Activated CD8-positive, alpha-beta memory T cell treated with anti-CD3 and anti-CD28 coated beads, Interleukin-2, amount 50 U/mL, for 4 hours (primary cell): ENCODE results near the gene SLC5A11.
A peak's percentile ranks its signal among the peaks of the same experiment; 100 is the strongest.

Experiments
- DNase-seq: peaks from one replicate; pipeline ENCODE4 v3.0.0-alpha.2; 2020

The SLC5A11 gene

DNA sequence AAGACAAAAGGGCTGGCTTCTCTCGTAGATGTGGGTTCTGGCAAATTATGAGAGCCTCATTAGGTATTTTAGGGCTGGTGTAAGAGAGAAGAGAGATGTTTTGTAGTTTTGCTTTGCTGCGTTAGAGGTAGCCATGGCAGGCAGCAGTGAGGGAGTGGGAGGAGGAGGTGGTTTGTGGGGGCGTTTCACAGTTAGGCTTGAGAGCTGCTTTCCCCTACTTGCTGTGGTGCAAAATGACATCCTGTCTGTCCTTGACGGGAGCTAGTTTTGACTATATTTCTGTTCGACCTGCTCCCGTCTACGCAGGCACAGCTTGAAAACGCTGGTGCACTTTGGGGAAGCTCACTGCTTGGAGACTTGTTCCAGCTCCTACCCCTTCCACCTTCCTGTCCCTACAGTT lies 75.5 kb downstream of the SLC5A11 start:
- peak; percentile 17 for DNase-seq

DNA sequence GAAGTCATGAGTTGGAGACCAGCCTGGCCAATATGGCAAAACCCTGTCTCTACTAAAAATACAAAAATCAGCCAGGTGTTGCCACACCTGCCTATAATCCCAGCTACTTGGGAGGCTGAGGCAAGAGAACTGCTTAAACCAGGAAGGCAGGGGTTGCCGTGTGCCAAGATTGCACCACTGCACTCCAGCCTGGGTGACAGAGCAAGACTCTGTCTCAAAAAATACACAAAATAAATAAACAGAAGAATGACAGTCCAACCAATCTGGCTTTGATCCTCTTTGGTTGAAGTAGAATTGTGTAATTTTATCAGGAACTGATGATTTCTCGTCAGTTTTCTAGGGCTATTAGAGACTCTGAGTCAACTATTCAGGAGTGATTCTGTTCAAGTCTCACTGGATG lies 79.4 kb downstream of the SLC5A11 start:
- no peak for DNase-seq

DNA sequence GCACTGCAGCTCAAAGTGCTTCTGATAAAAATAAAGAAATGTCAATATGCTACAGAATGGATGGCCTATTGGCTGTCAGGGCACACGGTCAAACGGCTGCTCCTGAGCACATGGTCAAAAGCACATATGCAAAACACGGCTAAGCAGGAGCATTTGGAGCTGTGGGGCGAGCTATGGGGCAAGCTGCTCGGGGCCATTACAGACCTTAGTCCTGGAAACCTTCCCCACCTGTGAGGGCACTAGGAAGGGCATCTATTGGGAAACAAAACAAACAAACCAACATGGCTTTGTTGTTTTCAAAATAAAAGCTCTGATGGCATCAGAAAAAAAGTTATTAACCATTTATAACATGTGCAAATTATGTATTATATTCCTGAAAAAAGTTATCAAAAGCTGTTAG lies 83.6 kb downstream of the SLC5A11 start:
- DNase-seq = no peak

DNA sequence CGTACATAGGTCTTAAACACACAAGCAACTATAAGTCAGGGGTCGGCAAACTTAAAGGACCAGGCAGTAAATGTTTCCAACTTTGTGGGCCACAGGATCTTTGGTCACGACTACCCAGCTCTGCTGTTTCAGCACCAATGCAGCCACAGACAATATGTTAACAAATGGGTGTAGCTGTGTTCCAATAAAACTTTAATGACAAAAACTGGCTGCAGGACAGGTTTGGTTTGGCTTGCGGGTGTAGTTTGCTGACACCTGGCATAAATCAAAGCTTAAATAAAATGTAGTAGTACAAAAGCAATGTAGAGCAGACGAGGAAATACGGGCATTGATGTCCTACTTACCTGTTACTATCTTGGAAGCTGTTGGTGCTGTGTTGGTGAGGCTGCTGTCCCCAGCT lies 84.7 kb downstream of the SLC5A11 start:
- no peak for DNase-seq

DNA sequence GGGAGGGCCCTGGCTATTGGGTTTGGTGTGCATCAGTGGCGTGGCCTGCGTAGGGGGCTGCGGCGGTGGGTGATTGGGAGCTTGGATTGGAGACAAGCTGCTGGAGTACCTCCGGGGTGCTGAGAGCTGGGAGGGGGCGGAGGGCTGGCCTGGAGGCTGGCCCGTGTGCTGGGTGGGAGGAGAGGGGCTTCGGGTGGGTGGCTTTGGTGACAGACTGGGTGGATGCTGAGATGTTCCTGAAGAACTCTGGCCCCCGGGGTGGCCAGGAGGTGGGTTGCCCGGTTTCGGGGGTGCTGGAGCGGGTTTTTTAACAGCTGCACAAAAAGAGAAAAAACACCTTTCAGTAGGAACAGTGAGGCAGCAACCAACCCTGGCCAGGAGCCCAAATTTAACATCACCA lies 85.3 kb downstream of the SLC5A11 start:
- no peak for DNase-seq

DNA sequence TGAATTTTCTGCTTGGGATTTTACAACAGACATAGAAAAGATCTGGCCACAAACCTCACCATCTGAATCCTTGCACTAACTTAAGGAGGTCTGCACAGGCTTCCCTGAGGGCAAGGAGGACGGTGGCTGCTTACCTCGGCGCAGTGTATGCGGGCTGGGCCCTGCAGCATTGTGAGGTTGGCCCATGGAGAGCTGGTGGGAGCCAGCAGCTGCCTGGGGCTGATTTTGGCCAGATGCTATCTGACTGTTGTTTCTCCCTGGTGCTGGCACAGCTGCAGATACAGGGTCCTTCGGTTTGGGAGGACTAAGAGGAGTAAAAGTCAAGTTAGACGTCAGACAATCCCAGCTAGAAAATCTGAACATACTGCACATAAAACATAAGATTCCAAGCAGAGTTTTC lies 89.6 kb downstream of the SLC5A11 start:
- no peak for DNase-seq

DNA sequence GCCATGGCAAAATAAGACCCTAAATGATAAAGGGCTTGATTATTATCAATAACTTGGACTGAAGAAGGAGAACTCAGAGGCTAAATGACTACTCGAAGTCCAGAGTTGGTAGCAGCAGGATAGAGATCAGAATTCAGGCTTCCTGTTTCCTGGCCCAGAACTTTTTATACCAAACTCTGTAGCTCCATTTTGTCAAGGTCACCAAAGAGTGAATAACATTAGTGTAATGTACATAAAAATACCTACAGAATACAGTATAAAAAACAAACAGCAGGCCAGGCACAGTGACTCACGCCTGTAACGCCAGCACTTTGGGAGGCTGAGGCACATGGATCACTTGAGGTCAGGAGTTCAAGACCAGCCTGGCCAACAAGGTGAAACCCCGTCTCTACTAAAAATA lies 90.4 kb downstream of the SLC5A11 start:
- DNase-seq = no peak

DNA sequence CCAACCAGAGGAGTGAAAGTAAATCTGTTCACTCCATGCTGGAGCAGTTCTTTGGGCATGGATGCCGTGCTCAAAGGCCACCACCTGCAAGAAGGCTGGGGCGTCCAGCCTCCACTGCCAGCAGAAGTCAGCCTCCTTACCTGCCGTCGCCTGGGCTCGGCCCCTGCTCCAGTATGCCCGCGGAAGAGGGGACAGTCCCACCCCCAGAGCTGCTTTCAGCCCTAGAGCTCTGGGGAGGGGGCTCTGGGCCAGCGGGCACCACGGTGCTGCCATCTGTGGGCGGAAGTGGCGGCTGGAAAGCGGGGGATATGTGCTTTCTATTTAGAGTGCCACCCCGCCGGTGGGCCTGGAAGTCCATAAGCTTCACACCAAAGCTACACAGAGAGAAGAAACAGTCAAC lies 93.5 kb downstream of the SLC5A11 start:
- DNase-seq = no peak

DNA sequence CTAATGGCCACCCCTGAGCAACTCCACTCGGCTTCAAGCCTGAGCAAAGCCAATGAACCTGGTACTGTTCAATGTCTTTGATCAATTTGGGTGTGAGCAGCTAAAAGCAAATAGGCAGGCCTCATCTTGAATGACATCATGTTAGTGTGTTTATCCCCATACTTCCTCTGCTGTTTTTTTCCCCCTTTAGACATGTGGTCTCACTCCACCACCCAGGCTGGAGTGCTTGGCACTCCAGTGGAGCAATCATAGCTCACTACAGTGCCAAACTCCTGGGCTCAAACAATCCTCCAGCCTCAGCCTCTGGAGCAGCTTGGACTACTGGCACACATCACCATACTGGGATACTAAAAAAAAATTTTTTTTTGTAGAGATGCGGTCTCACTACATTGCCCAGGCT lies 94.0 kb downstream of the SLC5A11 start:
- no peak for DNase-seq

DNA sequence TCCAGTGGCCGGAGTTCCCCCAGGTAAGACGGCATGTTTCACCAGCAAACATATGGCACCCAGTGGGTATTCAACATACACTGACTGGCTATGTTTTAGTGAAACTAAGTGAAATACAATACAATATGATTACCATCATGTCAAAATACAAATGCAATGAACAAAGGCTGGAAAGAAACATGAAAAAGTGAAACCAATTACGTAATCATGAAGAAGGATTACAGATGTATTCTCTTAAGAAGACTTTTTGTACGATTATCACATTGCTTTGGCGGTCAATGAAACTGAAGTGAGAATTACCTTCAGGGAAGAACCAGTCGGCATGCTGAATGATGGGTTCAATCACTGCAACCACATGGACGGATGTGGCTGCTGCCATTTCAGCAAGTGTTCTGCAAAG lies 97.7 kb downstream of the SLC5A11 start:
- DNase-seq = no peak

DNA sequence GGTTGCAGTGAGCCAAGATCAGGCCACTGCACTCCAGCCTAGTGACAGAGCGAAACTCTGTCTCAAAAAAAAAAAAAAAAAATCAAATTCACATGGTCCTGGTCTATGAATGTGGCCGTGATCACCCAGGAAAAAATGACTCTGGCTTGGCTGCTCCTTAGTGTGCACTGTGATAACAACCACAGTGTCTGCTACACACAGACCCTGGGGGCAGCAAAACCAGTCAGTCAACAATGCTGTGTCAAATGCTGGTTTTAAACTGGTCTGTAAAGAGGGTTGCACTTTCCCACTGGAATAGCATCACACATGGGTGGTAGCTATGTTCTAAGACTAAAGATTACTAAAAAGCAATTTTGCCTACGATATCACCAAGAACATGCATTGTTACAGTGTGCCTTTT lies 98.4 kb downstream of the SLC5A11 start:
- DNase-seq = no peak

DNA sequence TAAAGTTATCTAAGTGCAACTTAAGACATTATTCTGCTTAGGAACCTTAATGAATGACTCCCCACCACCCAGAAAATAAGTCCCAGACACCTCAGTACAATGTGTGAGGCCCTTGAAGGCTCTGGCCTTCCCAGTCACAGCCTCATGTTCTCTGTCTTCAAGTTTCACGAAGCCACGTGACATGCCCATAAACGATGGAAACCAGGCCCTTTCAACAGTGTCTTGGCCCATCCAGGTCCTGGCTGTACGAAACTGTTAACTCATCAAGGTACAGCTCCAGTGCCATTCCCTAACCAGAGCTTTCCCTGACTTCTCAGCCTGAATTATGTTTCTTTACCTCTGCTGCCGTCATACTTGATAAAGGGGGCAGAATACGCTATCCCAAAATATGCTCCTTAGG lies 100.4 kb downstream of the SLC5A11 start:
- no peak for DNase-seq

DNA sequence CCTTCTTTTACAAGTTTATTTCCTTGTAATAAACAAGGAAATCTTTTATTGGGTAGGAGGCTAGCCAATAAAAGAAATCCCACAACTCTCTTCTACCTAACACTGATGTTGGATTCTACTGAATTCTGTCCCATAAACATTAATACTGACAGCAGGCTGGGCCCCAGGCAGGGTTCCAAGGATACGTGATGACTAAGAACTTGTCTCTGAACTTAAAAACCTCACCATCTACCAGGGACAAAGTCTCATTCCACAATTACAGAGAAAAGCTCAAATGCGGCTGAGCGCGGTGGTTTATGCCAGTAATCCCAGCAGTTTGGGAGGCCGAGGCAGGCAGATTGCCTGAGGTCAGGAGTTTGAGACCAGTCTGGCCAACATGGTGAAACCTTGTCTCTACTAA lies 104.5 kb downstream of the SLC5A11 start:
- no peak for DNase-seq

DNA sequence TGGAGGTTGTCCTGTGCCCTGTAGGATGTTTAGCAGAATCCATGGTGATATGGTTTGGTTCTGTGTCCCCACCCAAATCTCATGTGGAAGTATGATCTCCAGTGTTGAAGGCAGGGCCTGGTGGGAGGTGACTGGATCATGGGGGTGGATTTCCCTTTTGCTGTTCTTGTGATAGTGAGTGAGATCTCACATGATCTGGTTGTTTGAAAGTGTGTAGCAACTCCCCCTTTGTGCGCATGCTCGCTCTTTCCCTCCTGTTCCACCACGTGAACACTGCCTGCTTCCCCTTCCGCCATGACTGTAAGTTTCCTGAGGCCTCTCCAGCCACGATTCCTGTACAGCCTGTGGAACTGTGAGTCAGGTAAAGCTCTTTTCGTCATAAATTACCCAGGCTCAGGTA lies 107.5 kb downstream of the SLC5A11 start:
- DNase-seq = no peak

DNA sequence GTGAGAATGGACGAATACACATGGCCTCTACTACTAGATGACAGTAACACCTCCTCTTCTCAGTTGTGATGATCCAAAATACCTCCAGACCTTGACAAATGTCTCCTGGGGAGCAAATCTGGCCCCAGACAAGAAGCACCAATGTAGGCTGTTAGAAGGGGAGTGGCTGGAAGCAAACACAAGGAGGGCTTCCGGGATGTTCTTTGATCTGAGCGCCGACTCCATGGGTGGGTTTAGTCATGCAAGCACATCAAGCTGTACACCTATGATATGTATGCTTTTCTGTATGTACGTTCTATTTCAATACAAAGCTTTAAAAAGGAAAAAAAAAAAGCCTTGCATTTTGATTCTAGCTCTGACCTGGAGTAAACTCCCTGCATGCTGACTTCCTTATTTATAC lies 108.0 kb downstream of the SLC5A11 start:
- no peak for DNase-seq

DNA sequence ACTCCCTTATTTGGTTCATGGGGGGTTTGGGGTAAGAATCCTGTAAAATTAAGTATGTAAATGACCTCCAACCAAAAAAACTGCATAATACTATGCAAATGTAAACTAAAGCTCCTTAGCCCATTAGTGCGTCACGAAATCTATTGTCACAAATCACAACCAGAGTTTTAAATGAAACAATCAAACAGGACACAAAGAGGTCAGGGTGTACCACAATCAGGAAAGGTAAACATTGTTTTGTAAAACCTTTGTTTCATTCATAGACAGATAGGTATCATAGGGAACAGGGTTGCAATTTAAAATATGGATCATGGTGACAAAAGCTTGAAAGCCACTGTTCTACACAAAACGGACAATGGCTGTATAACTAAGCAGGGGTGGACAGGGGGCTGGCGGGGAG lies 108.4 kb downstream of the SLC5A11 start:
- no peak for DNase-seq

DNA sequence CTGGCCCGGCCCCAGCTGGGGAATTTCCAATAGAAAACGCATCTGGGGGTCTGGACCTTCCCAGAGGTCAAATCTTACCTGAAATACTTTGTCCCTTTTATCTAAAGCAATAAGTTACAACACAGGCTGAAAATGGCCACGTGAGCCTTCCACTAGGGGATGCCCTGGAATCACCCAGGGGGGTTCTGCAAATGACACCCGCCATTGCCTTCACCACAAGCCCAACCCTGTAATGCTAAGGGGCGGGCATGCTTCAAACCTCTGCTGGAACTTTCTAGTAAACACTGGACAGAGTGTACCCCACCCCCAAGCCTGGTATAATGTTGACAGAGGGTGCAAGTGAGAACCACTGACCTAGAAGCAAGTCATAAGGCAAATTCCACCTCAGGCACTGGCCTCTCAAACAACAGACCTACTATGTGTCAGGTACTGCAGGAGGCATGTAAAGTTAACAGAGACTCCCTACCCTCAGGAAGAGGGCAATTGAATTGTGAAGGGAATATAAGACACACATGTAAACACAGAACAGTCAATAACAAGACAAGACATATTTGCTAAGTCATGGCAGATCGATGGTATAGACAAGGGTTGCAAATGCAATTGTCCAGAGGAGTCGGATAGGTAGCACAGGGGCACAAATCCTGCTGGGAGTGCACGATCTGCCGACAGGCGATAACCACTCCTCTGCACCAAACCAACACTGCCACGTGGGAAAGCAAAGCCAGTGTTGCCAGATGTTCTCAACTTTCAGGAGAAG lies 110.4 kb downstream of the SLC5A11 start:
- DNase-seq = no peak

DNA sequence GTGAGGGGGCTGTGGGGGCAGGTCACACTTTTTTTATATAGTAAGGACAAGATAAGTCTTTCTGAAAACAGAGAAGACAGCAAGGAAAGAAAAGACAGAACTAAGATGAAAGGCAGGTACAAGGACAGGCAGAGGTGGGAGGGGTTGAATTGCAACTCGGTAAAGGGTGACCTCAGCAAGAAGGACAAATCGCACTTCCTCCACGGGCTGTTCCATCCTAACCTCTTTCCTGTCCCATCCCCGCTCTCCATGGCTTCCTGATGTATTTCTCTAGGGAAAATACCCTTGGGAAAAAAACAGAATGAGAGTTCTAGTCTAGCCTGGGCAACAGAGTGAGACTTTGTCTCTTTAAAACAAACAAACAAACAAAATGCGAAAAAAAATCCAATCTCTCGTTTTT lies 112.1 kb downstream of the SLC5A11 start:
- DNase-seq = no peak
